ENCODE data around the gene NETO2.
"Not testable (repeated sequence)": the region's sequence is repeated elsewhere in the genome, so short reads cannot be mapped to it uniquely, and the experiment has no call there.

Gene NETO2

GRCh38 chr16:47143677-47144558 is at the start of gene NETO2:
NETO2 (minus strand) TSS chr16:47143945; CDS start chr16:47143612, 333 bp downstream.
- H3K4me3 ChIP-seq (ENCODE audit: low read depth, low read length) = peak within 1 kb of the TSS; percentile 76
- H3K9me3 ChIP-seq (ENCODE audit: control insufficient read depth, insufficient read depth, low read depth, low read length) = no peaks in the 10 kb centered on the region
- H3K36me3 ChIP-seq (ENCODE audit: control insufficient read depth, insufficient read depth, low read length) = no peaks in the 10 kb centered on the region
- H3K4me1 ChIP-seq (ENCODE audit: control insufficient read depth, insufficient read depth, low read length) = peaks cover 7% of the 10 kb centered on the region; the same call in 1 of the 2 replicates
- no peak within 1 kb of the TSS for H3K27ac ChIP-seq (ENCODE audit: low read depth, low read length)
- peaks cover 36% of the 10 kb centered on the region for H3K27me3 ChIP-seq (ENCODE audit: control insufficient read depth, insufficient read depth, low read length)
- peak within 1 kb of the TSS; percentile 81 for H3K9ac ChIP-seq (ENCODE audit: low read length)

DNA sequence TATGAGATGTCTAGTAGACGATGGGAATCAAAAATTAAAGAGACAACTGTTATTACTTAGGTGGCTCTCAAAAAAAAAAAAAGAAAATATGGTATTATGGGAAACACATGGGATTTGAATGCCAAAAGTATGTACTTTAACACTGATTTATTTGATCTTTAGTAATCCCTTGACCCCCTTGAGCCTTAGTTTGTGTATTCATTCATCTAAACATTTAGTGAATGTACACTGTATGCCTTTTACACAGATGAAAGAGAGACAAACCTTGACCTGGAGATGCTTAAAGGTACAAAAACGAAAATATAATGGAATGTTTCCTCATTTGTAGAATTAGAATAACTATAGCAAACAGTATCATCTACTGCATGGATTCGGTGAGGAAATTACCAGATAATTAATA is 38.6 kb upstream of the NETO2 start:
- Histone ChIP-seq H3K36me3 (ENCODE audit: control insufficient read depth, insufficient read depth, low read length) (no peaks in the 10 kb centered on the region), H3K9me3 (ENCODE audit: control insufficient read depth, insufficient read depth, low read depth, low read length) (peaks cover 15% of the 10 kb centered on the region), H3K27me3 (ENCODE audit: control insufficient read depth, insufficient read depth, low read length) (no peaks in the 10 kb centered on the region), H3K9ac (ENCODE audit: low read length) (no peak overlapping the region), H3K4me3 (ENCODE audit: low read depth, low read length) (no peak overlapping the region), H3K4me1 (ENCODE audit: control insufficient read depth, insufficient read depth, low read length) (no peaks in the 10 kb centered on the region), H3K27ac (ENCODE audit: low read depth, low read length) (no peak overlapping the region)

DNA sequence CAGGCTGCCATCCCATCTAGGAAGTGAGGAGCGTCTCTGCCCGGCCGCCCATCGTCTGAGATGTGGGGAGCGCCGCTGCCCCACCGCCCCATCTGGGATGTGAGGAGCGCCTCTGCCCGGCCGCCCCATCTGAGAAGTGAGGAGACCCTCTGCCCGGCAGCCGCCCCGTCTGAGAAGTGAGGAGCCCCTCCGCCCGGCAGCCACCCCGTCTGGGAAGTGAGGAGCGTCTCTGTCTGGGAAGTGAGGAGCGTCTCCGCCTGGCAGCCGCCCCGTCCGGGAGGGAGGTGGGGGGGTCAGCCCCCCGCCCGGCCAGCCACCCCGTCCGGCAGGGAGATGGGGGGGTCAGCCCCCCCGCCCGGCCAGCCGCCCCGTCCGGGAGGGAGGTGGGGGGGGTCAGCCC is 37.3 kb upstream of the NETO2 start:
- H3K9me3 ChIP-seq (ENCODE audit: control insufficient read depth, insufficient read depth, low read depth, low read length) = peaks cover 15% of the 10 kb centered on the region

DNA sequence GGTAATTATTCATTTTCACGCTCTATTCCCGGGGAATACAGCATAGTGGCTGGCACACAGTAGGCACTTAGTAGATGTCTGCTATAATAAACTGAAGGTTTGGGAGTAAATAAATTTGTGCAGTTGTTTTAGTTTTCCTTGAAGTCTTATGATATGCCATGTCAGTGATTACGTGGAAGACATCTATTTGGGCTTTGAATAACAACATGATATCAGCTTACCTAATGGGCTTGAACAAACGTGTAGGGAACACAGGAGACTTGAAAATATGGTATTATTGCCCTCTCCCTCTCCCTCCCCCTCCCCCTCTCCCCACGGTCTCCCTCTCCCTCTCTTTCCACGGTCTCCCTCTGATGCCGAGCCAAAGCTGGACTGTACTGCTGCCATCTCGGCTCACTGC is 36.3 kb upstream of the NETO2 start:
- H3K27me3 ChIP-seq (ENCODE audit: control insufficient read depth, insufficient read depth, low read length) = no peaks in the 10 kb centered on the region
- H3K36me3 ChIP-seq (ENCODE audit: control insufficient read depth, insufficient read depth, low read length) = no peaks in the 10 kb centered on the region
- H3K4me1 ChIP-seq (ENCODE audit: control insufficient read depth, insufficient read depth, low read length) = no peaks in the 10 kb centered on the region
- no peak overlapping the region for H3K4me3 ChIP-seq (ENCODE audit: low read depth, low read length)
- H3K27ac ChIP-seq (ENCODE audit: low read depth, low read length) = no peak overlapping the region
- peaks cover 15% of the 10 kb centered on the region for H3K9me3 ChIP-seq (ENCODE audit: control insufficient read depth, insufficient read depth, low read depth, low read length)
- no peak overlapping the region for H3K9ac ChIP-seq (ENCODE audit: low read length)

More for the DNA sequence above, 37.3 kb upstream of the NETO2 start:
- H3K36me3 ChIP-seq (ENCODE audit: control insufficient read depth, insufficient read depth, low read length); H3K27ac ChIP-seq (ENCODE audit: low read depth, low read length); H3K4me3 ChIP-seq (ENCODE audit: low read depth, low read length); H3K27me3 ChIP-seq (ENCODE audit: control insufficient read depth, insufficient read depth, low read length); H3K4me1 ChIP-seq (ENCODE audit: control insufficient read depth, insufficient read depth, low read length); H3K9ac ChIP-seq (ENCODE audit: low read length): not testable (repeated sequence)

DNA sequence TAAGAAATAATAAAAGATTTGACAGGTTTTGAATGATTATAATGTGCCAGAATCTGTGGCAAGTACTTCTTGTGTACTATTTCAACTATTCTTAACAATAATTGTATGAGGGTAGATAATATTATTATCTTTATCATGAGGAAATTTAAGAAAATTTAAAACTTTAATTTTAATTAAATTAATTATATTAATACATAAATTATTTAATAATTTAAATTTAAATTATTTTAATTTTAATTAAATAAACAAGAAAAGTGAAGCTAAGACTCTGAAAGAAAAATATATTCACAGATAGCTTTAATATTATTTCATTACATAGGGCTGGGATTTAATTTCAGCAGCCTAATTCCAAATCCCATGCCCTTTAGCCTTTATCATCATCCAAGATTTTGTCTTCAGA is 31.4 kb upstream of the NETO2 start:
- H3K4me3 ChIP-seq (ENCODE audit: low read depth, low read length) = no peak overlapping the region
- H3K27me3 ChIP-seq (ENCODE audit: control insufficient read depth, insufficient read depth, low read length) = no peaks in the 10 kb centered on the region
- H3K9me3 ChIP-seq (ENCODE audit: control insufficient read depth, insufficient read depth, low read depth, low read length) = peaks cover 7% of the 10 kb centered on the region
- no peaks in the 10 kb centered on the region for H3K4me1 ChIP-seq (ENCODE audit: control insufficient read depth, insufficient read depth, low read length)
- H3K9ac ChIP-seq (ENCODE audit: low read length) = no peak overlapping the region
- H3K36me3 ChIP-seq (ENCODE audit: control insufficient read depth, insufficient read depth, low read length) = no peaks in the 10 kb centered on the region
- H3K27ac ChIP-seq (ENCODE audit: low read depth, low read length) = no peak overlapping the region

- no peaks in the 10 kb centered on the region for H3K36me3 ChIP-seq (ENCODE audit: control insufficient read depth, insufficient read depth, low read length)
- H3K4me3 ChIP-seq (ENCODE audit: low read depth, low read length) = no peak overlapping the region
- no peaks in the 10 kb centered on the region for H3K9me3 ChIP-seq (ENCODE audit: control insufficient read depth, insufficient read depth, low read depth, low read length)
- H3K9ac ChIP-seq (ENCODE audit: low read length) = no peak overlapping the region
- peaks cover 14% of the 10 kb centered on the region for H3K4me1 ChIP-seq (ENCODE audit: control insufficient read depth, insufficient read depth, low read length)
- H3K27me3 ChIP-seq (ENCODE audit: control insufficient read depth, insufficient read depth, low read length) = no peaks in the 10 kb centered on the region
- H3K27ac ChIP-seq (ENCODE audit: low read depth, low read length) = no peak overlapping the region
Measured at GRCh38 chr16:47162670-47163420, 19.1 kb upstream of the NETO2 start.

DNA sequence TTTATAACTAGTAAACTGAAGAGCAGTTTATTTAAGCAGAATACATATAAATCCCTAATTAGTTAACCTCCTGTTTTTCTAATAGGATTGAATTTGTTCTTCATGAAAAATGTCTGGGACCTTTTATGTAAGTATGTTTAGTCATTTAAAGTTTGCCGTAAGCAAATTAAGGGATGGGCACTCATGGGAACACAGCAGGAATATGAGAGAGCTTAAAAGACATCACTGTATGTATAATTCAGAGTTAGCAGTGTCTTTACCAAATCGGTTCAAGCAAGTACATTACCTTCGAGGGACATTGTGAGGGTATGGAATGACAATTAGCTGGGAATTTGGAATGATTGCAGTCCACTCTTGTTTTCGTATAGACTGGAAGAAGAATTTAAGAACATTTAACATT is 17.7 kb upstream of the NETO2 start:
- Histone ChIP-seq H3K9ac (ENCODE audit: low read length) (no peak overlapping the region), H3K27ac (ENCODE audit: low read depth, low read length) (no peak overlapping the region), H3K4me1 (ENCODE audit: control insufficient read depth, insufficient read depth, low read length) (peaks cover 3% of the 10 kb centered on the region; the same call in 1 of the 2 replicates), H3K9me3 (ENCODE audit: control insufficient read depth, insufficient read depth, low read depth, low read length) (no peaks in the 10 kb centered on the region), H3K27me3 (ENCODE audit: control insufficient read depth, insufficient read depth, low read length) (no peaks in the 10 kb centered on the region), H3K4me3 (ENCODE audit: low read depth, low read length) (no peak overlapping the region), H3K36me3 (ENCODE audit: control insufficient read depth, insufficient read depth, low read length) (peaks cover 3% of the 10 kb centered on the region; the same call in 1 of the 2 replicates)

DNA sequence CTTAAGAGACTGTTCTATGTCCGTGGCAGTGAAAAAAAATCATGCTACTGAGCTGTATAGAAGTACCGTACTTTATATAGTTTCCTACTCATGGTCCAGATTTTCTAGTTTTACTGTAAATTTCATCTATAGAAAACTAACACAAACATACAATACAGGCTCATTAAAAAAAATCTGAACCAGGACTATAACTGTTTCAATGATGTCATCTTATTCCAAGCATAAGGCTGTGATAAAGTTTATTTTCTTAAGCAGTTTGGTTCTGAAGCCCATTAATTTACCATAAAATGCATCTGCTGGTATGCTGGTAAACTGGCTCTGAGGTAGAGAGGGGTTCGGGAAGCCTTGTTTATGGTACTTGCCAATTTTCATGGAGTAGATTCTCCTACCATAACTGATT is 16.7 kb upstream of the NETO2 start:
- Histone ChIP-seq H3K9me3 (ENCODE audit: control insufficient read depth, insufficient read depth, low read depth, low read length) (no peaks in the 10 kb centered on the region), H3K27ac (ENCODE audit: low read depth, low read length) (no peak overlapping the region), H3K9ac (ENCODE audit: low read length) (no peak overlapping the region), H3K4me3 (ENCODE audit: low read depth, low read length) (no peak overlapping the region), H3K36me3 (ENCODE audit: control insufficient read depth, insufficient read depth, low read length) (peaks cover 3% of the 10 kb centered on the region; the same call in 1 of the 2 replicates), H3K4me1 (ENCODE audit: control insufficient read depth, insufficient read depth, low read length) (no peaks in the 10 kb centered on the region; the same call in 1 of the 2 replicates), H3K27me3 (ENCODE audit: control insufficient read depth, insufficient read depth, low read length) (no peaks in the 10 kb centered on the region)

- Histone ChIP-seq H3K9me3 (ENCODE audit: control insufficient read depth, insufficient read depth, low read depth, low read length) (peaks cover 2% of the 10 kb centered on the region; the same call in 1 of the 2 replicates), H3K4me1 (ENCODE audit: control insufficient read depth, insufficient read depth, low read length) (no peaks in the 10 kb centered on the region), H3K36me3 (ENCODE audit: control insufficient read depth, insufficient read depth, low read length) (peaks cover 5% of the 10 kb centered on the region; the same call in 1 of the 2 replicates), H3K4me3 (ENCODE audit: low read depth, low read length) (no peak overlapping the region), H3K27ac (ENCODE audit: low read depth, low read length) (no peak overlapping the region), H3K9ac (ENCODE audit: low read length) (no peak overlapping the region), H3K27me3 (ENCODE audit: control insufficient read depth, insufficient read depth, low read length) (no peaks in the 10 kb centered on the region)
Measured at GRCh38 chr16:47158992-47159391, 15.2 kb upstream of the NETO2 start.

DNA sequence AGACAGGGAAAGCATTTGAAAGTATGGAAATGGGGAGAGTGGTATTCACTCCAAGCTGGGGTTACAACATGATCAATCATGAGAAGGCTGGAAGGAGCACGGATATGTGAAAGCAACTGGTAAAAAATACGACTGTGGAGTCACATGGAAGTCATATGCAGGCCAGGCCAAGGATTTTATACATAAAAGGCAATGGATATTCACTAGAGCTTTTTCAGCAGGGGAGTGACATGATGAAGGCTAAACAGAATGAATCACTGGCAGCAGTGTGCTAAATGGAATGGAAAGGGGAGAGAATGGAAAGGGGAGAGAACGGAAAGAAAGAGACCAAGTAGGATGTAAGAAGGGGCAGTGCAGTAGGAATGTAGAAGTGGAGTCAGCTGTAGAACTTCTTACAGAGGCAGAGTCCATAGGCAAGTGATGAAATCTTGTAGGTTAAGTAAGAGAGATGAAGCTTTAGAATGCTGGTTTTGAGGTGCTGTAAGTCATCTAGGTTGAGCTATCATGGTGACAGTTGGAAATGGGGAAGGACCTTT is 13.0 kb upstream of the NETO2 start:
- Histone ChIP-seq H3K36me3 (ENCODE audit: control insufficient read depth, insufficient read depth, low read length) (peaks cover 16% of the 10 kb centered on the region), H3K27me3 (ENCODE audit: control insufficient read depth, insufficient read depth, low read length) (no peaks in the 10 kb centered on the region), H3K4me1 (ENCODE audit: control insufficient read depth, insufficient read depth, low read length) (no peaks in the 10 kb centered on the region), H3K9me3 (ENCODE audit: control insufficient read depth, insufficient read depth, low read depth, low read length) (peaks cover 21% of the 10 kb centered on the region), H3K4me3 (ENCODE audit: low read depth, low read length) (no peak overlapping the region), H3K27ac (ENCODE audit: low read depth, low read length) (no peak overlapping the region), H3K9ac (ENCODE audit: low read length) (no peak overlapping the region)

- H3K27me3 ChIP-seq (ENCODE audit: control insufficient read depth, insufficient read depth, low read length); H3K27ac ChIP-seq (ENCODE audit: low read depth, low read length); H3K4me3 ChIP-seq (ENCODE audit: low read depth, low read length); H3K4me1 ChIP-seq (ENCODE audit: control insufficient read depth, insufficient read depth, low read length); H3K9ac ChIP-seq (ENCODE audit: low read length): not testable (repeated sequence)
- H3K9me3 ChIP-seq (ENCODE audit: control insufficient read depth, insufficient read depth, low read depth, low read length) = peaks cover 33% of the 10 kb centered on the region
- peaks cover 16% of the 10 kb centered on the region for H3K36me3 ChIP-seq (ENCODE audit: control insufficient read depth, insufficient read depth, low read length)
Measured at GRCh38 chr16:47152501-47152900, 8.8 kb upstream of the NETO2 start.

Measured in HUES6 (cell line).